Left cardiac atrium (tissue), 4 donors: ENCODE results near the gene PARP3. TPM values are rescaled to one million over a fixed set of nuclear protein-coding genes. Genes with fewer than 3 reads are reported as not detected.
"Not testable (repeated sequence)": the region's sequence is repeated elsewhere in the genome, so short reads cannot be mapped to it uniquely, and the experiment has no call there.

Experiments
- ATAC-seq, 2 donors: fragments of 200-7000 bp; cut with Tn5 transposase; one replicate each; pipeline ENCODE4 v1.9.1; 2020; ENCODE audit warnings: mild to moderate bottlenecking in 2 of 2, moderate library complexity in 2 of 2
- DNase-seq: peaks from one replicate; pipeline ENCODE4 v3.0.0-alpha.2; 2020
- intact Hi-C, 2 donors: fragments of 100-400 bp; cut with DNase I; formaldehyde crosslinking; loops; one replicate each; pipeline versions ENCODE4 v1.14.1 to v1.15.1; 2022 to 2023
- total RNA-seq, 2 donors: library from RNA; stranded (reverse); fragmentation: NEBNext Ultra II Directional; extraction: Animal tissue kit (Norgen Biotek cat#: 25700); gene quantifications; one replicate each; pipeline ENCODE4 v1.2.1, GENCODE V29; 2021
- donor health status: DM: no; HTN: yes; CAD: no.
- donor health status: DM: no; HTN: yes; CAD: no; lungs with severe emphysema.
- donor health status: DM: yes; HTN: yes; CAD: no.
- donor health status: Dilated cardiomyopathy.

Gene PARP3
- total RNA-seq, 2 donors from 2014 or later = 13.2 to 13.4 TPM

DNA sequence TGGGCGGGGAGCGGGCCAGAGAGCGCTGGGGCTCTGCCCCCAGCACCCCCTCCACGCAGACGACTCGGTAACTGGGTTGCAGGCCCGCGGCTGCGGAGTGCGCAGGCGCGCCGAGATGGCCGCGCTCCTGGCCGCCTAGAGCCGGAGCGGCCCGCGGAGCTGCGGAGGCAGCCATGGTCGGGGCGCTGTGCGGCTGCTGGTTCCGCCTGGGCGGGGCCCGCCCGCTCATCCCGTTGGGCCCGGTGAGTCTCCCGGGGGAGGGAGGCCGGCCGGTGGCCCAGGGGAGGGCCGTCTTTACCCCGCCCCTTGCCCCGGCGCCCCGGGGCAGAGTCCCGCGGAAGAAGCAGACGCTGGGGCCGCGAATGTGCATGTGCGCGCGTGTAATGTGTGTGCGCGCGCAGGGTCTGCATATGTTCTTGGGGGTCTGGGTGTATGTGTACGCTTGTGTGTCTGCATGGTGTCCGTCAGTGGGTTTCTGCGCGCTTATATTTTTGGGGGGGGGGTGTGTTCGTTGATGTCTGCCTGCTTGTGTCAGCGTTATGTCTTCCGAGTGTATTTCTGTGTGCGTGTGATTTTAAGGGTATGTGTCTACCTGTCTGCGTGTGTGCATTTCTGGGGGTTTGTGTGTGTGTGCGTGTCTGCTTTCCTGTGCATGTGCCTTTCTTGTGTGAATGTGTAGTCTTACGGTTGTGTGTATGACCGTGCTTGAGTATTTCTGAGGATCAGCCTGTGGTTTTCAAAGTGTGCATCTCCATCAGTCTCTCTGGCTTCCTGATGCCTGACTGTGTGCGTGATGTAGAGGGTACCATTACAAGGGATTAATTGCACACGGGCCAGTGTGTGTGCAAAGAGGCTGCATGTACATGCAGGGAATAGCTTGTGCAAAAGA is 33.0 kb downstream of the PARP3 start, which contains the start of gene ABHD14A:
ABHD14A (plus strand) TSS at position 102 of the 889 bp plus-strand sequence; CDS start at position 174, 72 bp downstream.
- DNase-seq = peak; percentile 78
- intact Hi-C loops = loop anchor here in 1 of 2 donors (2.0 kb wide), 1 partner anchor 32 kb away; the partner anchor contains the start of gene PARP3
- ATAC-seq = peak; percentile 80 to 82

DNA sequence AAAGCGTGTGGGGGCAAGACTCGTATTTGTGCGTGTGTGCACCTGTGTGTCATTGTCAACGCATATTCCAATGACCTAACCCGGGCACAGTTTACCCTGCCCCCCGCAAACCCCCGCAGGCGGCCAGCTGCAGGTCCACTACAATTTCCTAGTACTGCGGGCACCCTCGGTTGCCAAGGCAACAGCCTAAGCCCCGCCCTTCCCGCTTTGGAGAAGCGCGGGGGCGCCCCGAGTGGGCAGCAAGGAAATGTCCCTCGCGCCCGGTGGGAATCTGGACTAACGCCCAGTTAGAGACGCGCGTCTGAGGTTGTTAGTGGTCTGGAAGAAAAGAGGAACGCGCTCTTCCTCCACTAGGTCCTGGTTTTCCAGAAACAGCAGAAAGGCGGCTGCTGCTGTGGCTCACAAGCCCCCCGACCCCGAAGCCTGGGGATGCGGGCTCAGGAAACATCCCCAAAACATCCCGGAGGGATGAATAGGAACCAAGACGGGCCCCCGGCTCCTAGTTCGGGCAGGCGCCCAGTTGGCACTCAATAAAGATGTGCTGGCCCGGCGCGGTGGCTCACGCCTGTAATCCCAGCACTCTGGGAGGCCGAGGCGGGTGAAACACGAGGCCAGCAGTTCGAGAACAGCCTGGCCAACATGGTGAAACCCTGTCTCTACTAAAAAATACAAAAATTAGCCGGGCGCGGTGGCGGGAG is 33.8 kb downstream of the PARP3 start:
- intact Hi-C loops = loop anchor here in 1 of 2 donors (2.0 kb wide), 1 partner anchor 33 kb away; the partner anchor contains the start of gene PARP3
- ATAC-seq (peak; percentile 3 to 29), DNase-seq (peak; percentile 85)

DNA sequence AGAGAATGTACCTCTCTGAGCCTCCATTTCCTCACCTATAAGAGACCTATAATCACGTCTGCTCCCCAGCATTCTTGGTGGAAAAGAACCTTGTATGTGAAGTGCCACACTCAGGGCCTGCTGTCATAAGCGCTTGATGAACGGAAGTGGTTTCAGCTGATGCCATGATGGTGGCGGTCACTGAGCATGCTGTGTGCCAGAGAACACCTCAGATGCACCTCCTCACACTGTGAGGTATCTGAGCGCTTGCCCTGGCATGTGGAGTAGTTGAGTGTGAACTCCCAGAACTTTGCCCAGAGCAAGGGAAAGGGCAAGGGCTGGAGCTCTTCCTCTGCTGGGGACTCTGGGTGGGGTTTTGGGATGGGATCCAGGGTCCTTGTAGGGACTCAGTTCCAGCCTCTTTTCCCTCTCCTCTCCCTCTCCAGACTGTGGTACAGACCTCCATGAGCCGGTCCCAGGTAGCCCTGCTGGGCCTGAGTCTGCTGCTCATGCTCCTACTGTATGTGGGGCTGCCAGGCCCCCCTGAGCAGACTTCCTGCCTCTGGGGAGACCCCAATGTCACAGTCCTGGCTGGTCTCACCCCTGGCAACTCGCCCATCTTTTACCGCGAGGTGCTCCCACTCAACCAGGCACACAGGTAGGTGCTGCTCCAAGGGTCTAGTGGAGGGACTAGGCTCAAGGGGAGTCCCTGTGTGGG is 35.4 kb downstream of the PARP3 start:
- ATAC-seq (no peak), DNase-seq (no peak)
- intact Hi-C loops = no loop called here

DNA sequence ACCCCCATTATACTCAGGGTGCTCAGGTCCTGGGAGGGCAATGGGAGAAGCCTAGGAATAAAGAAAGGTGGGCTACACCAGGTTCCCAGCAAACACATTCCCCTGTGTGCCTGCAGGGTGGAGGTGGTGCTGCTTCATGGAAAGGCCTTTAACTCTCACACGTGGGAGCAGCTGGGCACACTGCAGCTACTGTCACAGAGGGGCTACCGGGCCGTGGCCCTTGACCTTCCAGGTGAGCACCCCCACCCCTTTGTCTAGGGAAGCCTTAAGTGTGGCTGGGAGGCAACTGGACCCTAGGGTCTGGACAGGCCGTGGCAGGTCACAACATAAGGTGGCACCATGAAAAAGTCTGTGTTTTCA is 36.0 kb downstream of the PARP3 start:
- intact Hi-C loops = no loop called here
- ATAC-seq (no peak), DNase-seq (no peak)

DNA sequence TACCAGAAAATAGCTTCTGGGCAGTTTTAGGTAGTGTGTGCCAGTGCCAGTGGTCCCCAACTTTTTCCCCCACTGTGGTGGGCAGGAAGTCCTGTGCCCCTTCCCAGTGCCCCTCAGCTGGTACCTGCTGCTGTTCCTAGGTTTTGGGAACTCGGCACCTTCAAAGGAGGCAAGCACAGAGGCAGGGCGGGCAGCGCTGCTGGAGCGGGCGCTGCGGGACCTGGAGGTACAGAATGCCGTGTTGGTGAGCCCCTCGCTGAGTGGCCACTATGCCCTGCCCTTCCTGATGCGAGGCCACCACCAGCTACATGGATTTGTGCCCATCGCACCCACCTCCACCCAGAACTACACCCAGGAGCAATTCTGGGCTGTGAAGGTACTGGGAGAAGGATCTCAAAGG is 38.1 kb downstream of the PARP3 start:
- DNase-seq (no peak), ATAC-seq (no peak)
- intact Hi-C loops = no loop called here

DNA sequence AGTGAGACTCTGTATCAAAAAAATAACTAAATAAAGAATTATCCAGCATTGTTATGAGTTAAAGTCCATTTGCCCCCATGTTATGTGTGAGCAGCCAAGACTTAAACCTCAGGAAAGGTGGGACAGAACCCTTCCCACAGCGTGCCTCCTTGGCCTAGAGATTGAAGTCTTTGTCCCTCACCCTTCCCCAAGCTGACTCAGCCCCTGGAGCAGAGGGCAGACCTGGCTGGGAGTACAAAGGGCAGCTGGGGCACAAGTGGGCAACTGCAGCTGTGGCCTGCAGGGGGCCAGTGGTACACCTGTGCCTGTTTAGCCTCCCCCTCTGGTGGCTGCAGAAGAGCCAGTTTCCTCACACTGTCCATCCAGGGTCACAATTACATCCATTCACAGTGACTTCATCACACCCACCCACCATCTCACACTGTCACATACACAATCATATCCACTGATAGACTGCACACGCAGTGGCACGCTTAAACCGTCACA is 40.2 kb downstream of the PARP3 start:
- peak; percentile 1 to 16 for ATAC-seq
- no peak for DNase-seq
- intact Hi-C loops = no loop called here

DNA sequence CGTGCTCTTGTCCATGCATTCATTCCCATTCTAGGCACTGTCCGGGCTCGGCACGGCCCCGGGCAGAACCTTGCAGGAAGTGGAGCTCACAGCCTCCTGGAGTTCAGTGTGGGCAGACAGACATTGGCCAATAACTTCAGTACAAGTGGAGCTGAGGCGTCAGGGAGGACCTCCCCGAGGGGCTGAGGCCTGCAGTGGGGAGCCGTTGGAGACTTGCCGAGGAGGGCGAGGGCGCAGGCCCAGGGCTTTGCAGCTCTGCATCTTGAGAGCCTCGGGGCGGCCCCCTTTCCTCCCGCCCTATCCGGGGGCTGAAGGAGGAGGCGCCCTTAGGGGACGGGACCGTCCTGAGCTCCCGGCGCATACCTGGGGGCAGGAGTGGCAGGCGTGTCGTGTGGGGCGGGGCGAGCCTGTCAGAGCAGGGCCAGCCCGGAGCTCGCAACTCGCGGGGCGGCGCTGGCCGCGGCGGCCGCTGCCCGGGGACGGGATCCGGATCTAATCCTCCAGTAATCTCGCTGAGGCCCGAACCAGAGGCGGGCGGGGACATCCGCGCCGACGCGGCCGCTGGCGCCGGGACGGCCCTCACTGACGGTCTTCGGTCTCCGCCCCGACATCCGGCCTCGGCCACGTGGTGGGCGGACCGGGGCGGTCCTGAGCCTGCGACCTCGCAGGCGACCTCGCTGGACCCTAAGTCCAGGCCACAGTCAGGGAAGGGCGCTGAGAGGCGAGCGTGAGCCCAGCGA is 40.8 kb downstream of the PARP3 start, which contains the start of gene ACY1:
ACY1 (plus strand) TSS at position 698 of the 740 bp plus-strand sequence. CDS start 530 bp downstream, outside the sequence.
- DNase-seq = peak; percentile 93
- ATAC-seq = peak; percentile 94 to 96
- intact Hi-C loops = no loop called here

DNA sequence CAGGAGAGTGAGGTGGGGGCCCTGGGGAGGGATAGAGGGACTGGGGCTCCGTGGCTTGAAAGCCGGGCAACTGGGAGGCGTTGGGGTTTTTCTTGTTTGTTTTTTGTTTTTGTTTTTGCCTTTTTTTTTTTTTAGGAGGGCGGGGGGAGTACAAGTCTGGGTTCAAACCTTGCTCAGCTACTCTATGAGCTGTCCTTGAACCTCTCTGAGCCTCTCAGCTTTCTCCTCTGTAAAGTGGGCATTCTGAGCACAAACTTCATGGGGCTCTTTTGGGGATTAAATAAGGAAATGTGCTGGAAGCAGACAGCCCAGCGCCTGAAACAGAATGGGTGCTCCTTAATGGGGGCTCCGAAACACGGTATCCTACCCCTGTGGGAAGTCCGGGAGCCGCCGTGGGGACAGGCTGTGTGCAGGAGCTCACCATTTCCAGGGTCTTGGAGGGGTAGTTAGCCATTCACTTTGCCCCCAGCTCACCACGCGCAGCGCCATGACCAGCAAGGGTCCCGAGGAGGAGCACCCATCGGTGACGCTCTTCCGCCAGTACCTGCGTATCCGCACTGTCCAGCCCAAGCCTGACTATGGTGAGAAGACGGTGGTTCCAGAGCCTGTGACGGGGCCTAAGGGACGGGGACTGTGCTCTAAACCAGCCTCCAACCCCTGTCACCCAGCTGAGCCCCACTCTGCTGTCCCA is 41.6 kb downstream of the PARP3 start:
- ATAC-seq (no peak), DNase-seq (no peak)
- intact Hi-C loops = no loop called here

DNA sequence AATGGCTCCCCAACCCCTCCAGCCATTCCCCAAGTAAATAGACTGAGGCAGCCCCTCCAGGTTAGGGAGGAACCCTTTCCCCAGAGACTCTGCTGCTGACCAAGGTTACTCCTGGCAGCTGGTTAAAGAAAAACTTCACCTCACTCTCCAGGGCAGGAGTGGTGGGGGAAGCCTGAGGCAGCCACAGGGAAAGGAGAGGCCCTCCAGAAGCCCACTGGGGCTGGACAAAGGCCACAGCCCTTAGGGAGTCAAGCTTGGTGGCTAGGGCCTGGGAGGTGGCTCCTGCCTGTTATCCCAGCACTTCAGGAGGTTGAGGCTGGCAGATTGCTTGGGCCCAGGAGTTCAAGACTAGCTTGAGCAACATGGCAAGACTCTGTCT is 42.1 kb downstream of the PARP3 start:
- intact Hi-C loops = no loop called here
- ATAC-seq = no peak
- DNase-seq = no peak

DNA sequence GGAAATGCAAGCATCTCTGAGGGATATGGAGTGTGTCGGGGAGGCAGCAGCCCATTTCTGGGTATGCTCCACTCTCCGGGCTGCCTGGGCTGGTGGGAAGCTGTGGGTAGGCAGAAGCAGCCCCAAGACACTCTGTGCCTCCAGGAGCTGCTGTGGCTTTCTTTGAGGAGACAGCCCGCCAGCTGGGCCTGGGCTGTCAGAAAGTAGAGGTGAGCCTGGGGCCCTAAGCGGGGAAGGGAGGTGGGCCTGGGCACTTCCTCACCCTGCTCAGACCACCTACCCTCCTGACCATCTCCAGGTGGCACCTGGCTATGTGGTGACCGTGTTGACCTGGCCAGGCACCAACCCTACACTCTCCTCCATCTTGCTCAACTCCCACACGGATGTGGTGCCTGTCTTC is 42.9 kb downstream of the PARP3 start:
- ATAC-seq (no peak), DNase-seq (no peak)
- intact Hi-C loops = no loop called here

DNA sequence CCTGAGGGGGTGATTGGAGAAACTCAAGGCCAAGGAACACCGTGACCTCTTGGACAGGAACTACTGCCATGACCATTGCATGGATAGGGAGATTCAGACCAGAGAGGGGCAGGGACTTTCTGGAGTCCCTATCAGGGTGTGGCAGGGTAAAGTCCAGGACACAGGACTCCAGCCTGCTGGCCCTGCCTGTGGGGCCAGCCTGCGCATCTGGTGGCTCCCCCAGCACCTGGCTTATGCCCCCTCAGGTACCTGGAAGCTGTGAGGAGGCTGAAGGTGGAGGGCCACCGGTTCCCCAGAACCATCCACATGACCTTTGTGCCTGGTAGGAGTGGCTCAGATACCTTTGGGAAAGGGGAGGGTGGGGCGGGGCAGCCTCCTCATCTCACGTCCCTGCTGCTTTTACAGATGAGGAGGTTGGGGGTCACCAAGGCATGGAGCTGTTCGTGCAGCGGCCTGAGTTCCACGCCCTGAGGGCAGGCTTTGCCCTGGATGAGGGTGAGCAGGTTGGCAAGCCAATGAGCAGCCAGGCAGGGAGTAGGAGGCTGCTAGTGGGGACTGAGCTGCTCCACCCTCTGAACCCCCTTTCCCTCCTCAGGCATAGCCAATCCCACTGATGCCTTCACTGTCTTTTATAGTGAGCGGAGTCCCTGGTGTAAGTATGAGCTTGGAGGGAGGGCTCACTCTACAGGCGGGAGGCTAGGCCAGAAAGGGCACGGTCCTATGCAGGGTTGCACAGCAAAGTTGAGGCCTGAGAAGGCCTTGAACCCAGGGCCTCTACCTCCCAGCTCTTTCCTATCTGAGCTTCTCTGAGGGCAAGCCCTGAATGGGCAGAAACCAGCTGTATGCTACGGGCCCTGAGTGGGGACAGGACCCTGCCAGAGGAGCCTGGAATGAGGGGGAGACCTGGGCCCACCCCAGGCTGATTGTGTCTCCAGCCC is 44.1 kb downstream of the PARP3 start:
- DNase-seq (no peak), ATAC-seq (no peak)
- intact Hi-C loops = no loop called here

DNA sequence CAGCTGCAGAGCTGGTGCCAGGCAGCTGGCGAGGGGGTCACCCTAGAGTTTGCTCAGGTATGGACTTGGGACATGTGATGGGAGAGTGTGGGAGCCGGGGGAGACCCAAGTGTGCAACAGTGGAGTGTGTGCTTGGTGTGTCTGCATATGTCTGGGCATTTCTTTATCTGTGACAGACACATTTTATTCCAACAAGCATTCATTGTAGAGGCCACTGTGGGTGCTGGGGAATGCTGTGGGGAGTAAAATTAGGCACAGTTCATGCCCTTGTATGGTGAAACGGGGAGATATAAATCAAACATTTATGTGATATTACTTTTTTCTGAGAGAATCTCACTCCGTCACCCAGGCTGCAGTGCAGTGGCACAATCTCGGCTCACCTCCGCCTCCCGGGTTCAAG is 45.4 kb downstream of the PARP3 start:
- no peak for ATAC-seq

DNA sequence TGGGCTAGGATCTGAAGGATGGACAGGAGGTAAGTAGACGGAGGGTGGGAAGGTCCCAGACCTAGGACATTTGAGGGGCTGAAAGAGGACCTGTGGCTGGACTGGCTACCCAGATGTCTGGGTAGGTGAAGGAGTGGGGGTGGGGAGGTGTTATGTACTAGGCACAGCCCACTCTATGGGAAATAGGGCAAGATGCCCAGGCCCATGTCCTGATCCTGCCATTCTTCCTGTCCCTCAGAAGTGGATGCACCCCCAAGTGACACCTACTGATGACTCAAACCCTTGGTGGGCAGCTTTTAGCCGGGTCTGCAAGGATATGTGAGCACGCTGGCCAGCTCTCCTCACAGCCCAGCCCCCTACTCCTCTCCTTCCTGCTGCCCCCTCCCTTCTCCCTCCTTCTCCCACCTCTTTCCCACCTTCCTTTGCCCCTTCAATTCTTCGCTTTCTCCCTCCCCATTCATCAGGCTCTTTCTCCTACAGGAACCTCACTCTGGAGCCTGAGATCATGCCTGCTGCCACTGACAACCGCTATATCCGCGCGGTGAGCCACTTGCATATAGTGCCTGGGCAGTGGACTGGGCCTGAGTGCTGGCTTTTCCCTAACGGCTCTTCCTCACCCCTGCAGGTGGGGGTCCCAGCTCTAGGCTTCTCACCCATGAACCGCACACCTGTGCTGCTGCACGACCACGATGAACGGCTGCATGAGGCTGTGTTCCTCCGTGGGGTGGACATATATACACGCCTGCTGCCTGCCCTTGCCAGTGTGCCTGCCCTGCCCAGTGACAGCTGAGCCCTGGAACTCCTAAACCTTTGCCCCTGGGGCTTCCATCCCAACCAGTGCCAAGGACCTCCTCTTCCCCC is 46.4 kb downstream of the PARP3 start:
- no peak for DNase-seq

More for the DNA sequence above, 45.4 kb downstream of the PARP3 start:
- no peak for DNase-seq
- intact Hi-C loops = no loop called here

DNA sequence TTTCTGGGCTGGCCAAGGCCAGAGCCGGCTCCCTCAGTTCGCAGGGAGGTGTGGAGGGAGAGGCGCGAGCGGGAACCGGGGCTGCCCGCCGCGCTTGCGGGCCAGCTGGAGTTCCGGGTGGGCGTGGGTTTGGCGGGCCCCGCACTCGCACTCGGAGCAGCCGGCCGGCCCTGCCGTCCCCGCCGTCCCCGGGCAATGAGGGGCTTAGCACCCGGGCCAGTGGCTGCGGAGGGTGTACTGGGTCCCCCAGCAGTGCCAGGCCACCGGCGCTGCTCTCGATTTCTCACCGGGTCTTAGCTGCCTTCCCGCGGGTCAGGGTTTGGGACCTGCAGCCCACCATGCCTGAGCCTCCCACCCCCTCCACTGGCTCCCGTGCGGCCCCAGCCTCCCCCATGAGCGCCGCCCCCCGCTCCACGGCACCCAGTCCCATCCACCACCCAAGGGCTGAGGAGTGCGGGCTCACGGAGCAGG is 48.4 kb downstream of the PARP3 start:
- intact Hi-C loops, ATAC-seq, DNase-seq: not testable (repeated sequence)

More for the DNA sequence above, 46.4 kb downstream of the PARP3 start:
- ATAC-seq = no peak
- intact Hi-C loops = no loop called here

DNA sequence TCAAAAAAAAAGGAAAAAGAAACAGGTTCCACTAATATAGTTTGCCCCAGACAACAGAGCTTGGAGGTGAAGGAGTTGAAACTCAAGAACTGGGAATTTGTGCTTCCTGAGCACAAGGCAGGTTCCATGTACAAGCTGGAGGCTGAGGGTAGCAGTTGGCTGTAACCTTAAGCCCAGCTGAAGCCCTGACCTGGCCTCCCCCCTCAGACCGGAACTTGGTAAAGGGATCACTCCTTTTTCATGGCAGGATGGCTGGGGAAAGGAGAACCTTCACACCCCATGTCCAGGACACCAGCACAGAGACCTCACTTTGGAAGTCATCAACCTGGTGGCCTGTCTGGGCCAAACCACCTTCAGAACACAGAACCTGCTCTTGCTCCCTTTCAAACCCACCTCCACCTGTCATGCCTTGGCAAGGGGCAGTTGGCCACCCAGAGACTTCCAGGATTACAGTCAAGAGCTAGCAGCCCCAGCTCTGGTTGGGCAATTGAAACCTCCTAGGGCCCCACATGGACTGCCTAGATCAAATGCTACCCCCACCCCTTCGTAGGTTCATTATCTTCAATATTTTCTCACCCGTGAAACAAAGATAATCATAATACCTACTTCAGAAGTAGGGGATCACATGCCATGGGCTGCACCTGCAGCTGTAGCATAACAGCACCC is 50.0 kb downstream of the PARP3 start:
- ATAC-seq (no peak), DNase-seq (no peak)
- intact Hi-C loops = no loop called here
